VCaP (cell line): ENCODE data around the gene LRCH4.
"Not testable (repeated sequence)": the region's sequence is repeated elsewhere in the genome, so short reads cannot be mapped to it uniquely, and the experiment has no call there.

Experiments
- H3K27ac ChIP-seq: fragments of 450-650 bp; 2 replicates; pipeline ENCODE4 v1.5.1; 2017
- CTCF ChIP-seq: fragments of 450-650 bp; conservative IDR thresholded peaks from 2 replicates; pipeline ENCODE4 v1.5.1; 2017; ENCODE audit warnings: mild to moderate bottlenecking, moderate library complexity

LRCH4 gene

GRCh38 chr7:100532165-100533022 is 53.5 kb downstream of the LRCH4 start:
- TF ChIP-seq CTCF = no peak
- H3K27ac ChIP-seq = no peak overlapping the region

DNA sequence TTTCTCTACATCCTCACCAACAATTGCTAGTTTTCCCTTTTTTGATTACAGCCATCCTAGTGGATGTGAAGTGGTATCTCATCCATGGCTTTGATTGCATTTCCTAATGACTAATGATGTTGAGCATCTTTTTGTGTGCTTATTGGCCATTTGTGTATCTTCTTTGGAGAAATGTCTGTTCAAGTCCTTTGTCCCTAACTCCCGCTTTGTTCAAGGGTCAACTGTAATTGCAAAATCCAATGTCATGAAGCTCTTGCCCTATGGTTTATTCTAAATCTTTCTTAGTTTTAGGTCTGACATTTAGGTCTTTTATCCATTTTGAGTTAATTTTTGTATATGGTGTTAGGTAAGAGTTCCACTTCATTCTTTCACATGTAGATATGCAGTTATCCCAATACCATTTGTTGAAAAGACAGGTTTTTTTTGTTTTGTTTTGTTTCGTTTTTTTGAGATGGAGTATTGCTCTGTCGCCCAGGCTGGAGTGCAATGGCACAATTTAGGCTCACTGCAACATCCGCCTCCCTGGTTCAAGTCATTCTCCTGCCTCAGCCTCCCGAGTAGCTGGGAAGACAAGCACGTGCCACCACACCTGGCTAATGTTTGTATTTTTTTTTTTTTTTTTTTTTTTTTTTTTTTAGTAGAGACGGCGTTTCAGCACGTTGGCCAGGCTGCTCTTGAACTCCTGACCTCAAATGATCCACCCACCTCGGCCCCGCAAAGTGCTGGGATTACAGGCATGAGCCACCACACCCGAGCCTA is 57.6 kb downstream of the LRCH4 start:
- H3K27ac ChIP-seq = not testable (repeated sequence)
